WTC11 (cell line): ENCODE measurements around the gene ACTRT2.

Experiments
- CREM ChIP-seq: sonication (generic); formaldehyde crosslinking; IDR thresholded peaks from 2 replicates; pipeline ENCODE4 v1.8.1; 2022; ENCODE audit warnings: mild to moderate bottlenecking, missing genetic modification reagents, moderate library complexity
- CTCF ChIP-seq: fragments of 200-600 bp; IDR thresholded peaks from 2 replicates; pipeline ENCODE4 v1.8.0; 2022; ENCODE audit warnings: antibody characterized with exemption
- ELF4 ChIP-seq: sonication (generic); formaldehyde crosslinking; IDR thresholded peaks from 2 replicates; pipeline ENCODE4 v1.8.1; 2022; ENCODE audit warnings: low read depth, mild to moderate bottlenecking, moderate library complexity, missing genetic modification reagents
- GRHL2 ChIP-seq: fragments of 250-450 bp; sonication (Bioruptor Pico); IDR thresholded peaks from 2 replicates; pipeline ENCODE4 v1.8.0; 2022; ENCODE audit warnings: mild to moderate bottlenecking, moderate library complexity; ENCODE audit not compliant: insufficient replicate concordance, severe bottlenecking
- MLX ChIP-seq: sonication (generic); formaldehyde crosslinking; IDR thresholded peaks from 2 replicates; pipeline ENCODE4 v1.8.1; 2023; ENCODE audit warnings: mild to moderate bottlenecking, missing genetic modification reagents, moderate library complexity
- PREB ChIP-seq: sonication (generic); formaldehyde crosslinking; IDR thresholded peaks from 2 replicates; pipeline ENCODE4 v1.8.1; 2022; ENCODE audit warnings: mild to moderate bottlenecking, missing genetic modification reagents, moderate library complexity, borderline replicate concordance
- ZNF138 ChIP-seq: sonication (generic); formaldehyde crosslinking; conservative IDR thresholded peaks from 2 replicates; pipeline ENCODE4 v1.8.1; 2022; ENCODE audit warnings: mild to moderate bottlenecking, moderate library complexity, missing genetic modification reagents

- TF ChIP-seq CTCF, result no peak
- no peak for TF ChIP-seq GRHL2 (CRISPR knock-in tag)
- TF ChIP-seq PREB (CRISPR knock-in tag), result no peak
- TF ChIP-seq ELF4, result no peak
- no peak for TF ChIP-seq MLX (CRISPR knock-in tag)
- TF ChIP-seq ZNF138, result no peak
- no peak for TF ChIP-seq CREM (CRISPR knock-in tag)
Measured at GRCh38 chr1:3060127-3060526, 38.9 kb downstream of the ACTRT2 start.
